Stimulated activated CD8-positive, alpha-beta memory T cell treated with anti-CD3 and anti-CD28 coated beads, Interleukin-12 subunit alpha, Interleukin-12 subunit beta, amount 100 ng/mL, for 4 hours (primary cell): ENCODE data around the gene SLC24A3.
"Not testable (repeated sequence)": the region's sequence is repeated elsewhere in the genome, so short reads cannot be mapped to it uniquely, and the experiment has no call there.

Experiments used
- DNase-seq: peaks from one replicate; pipeline ENCODE4 v3.0.0-alpha.2; 2020; ENCODE audit warnings: low read depth

The SLC24A3 gene

GRCh38 chr20:19678591-19678990 lies 466.1 kb downstream of the SLC24A3 start:
- DNase-seq = not testable (repeated sequence)

- no peak for DNase-seq
Measured at GRCh38 chr20:19679900-19680495, 467.6 kb downstream of the SLC24A3 start.

GRCh38 chr20:19682249-19682648 lies 469.8 kb downstream of the SLC24A3 start:
- no peak for DNase-seq

GRCh38 chr20:19683188-19683587 lies 470.7 kb downstream of the SLC24A3 start:
- no peak for DNase-seq

GRCh38 chr20:19683822-19684221 lies 471.4 kb downstream of the SLC24A3 start:
- no peak for DNase-seq

GRCh38 chr20:19688031-19688806 lies 475.8 kb downstream of the SLC24A3 start:
- no peak for DNase-seq

GRCh38 chr20:19690462-19690861 lies 478.0 kb downstream of the SLC24A3 start:
- no peak for DNase-seq

GRCh38 chr20:19691125-19691524 lies 478.7 kb downstream of the SLC24A3 start:
- DNase-seq = no peak

GRCh38 chr20:19692100-19692499 lies 479.7 kb downstream of the SLC24A3 start:
- no peak for DNase-seq

- no peak for DNase-seq
Measured at GRCh38 chr20:19692685-19693119, 480.3 kb downstream of the SLC24A3 start.

- DNase-seq = no peak
Measured at GRCh38 chr20:19693508-19693907, 481.1 kb downstream of the SLC24A3 start.

GRCh38 chr20:19695081-19695480 lies 482.6 kb downstream of the SLC24A3 start:
- DNase-seq = no peak

- no peak for DNase-seq
Measured at GRCh38 chr20:19696620-19697019, 484.2 kb downstream of the SLC24A3 start.

GRCh38 chr20:19697415-19697814 lies 485.0 kb downstream of the SLC24A3 start:
- DNase-seq = no peak

- no peak for DNase-seq
Measured at GRCh38 chr20:19699180-19699971, 486.9 kb downstream of the SLC24A3 start.

GRCh38 chr20:19701429-19701828 lies 489.0 kb downstream of the SLC24A3 start:
- no peak for DNase-seq

GRCh38 chr20:19706463-19706862 lies 494.0 kb downstream of the SLC24A3 start:
- DNase-seq = no peak

GRCh38 chr20:19709635-19710335 lies 497.3 kb downstream of the SLC24A3 start:
- no peak for DNase-seq

GRCh38 chr20:19710336-19711120 lies 498.1 kb downstream of the SLC24A3 start:
- no peak for DNase-seq

- no peak for DNase-seq
Measured at GRCh38 chr20:19711126-19711525, 498.7 kb downstream of the SLC24A3 start.

- DNase-seq = no peak
Measured at GRCh38 chr20:19712721-19713260, 500.3 kb downstream of the SLC24A3 start.
